ENCODE results near the gene R3HDM1.

- TF ChIP-seq CTCF (conservative IDR thresholded peaks at IDR 0.05; ENCODE audit: low read depth, low read length) (no peak), RFX5 (IDR thresholded peaks at IDR 0.05; ENCODE audit: low read depth, low read length) (no peak), NFE2L2 (IDR thresholded peaks at IDR 0.05; ENCODE audit: low read depth, low read length) (no peak), POLR2A (IDR thresholded peaks at IDR 0.05; ENCODE audit: low read depth, low read length) (no peak), FOS (IDR thresholded peaks at IDR 0.05; ENCODE audit: low read depth, low read length) (no peak), MAFK (IDR thresholded peaks at IDR 0.05; ENCODE audit: low read depth, low read length) (no peak), BHLHE40 (IDR thresholded peaks at IDR 0.05; ENCODE audit: low read depth, low read length) (no peak), CEBPB (IDR thresholded peaks at IDR 0.05; ENCODE audit: low read depth, low read length) (no peak), RCOR1 (IDR thresholded peaks at IDR 0.05; ENCODE audit: insufficient replicate concordance, low read length) (no peak), USF2 (IDR thresholded peaks at IDR 0.05; ENCODE audit: low read depth, low read length) (no peak), ELK1 (IDR thresholded peaks at IDR 0.05; ENCODE audit: borderline replicate concordance, low read depth, low read length) (no peak)
These were observed 147.8 kb downstream of the R3HDM1 start for GRCh38 chr2:135679125-135679524.
